Testis (tissue), 2 donors: Measurements from ENCODE around the gene JPT1.

Experiments
- CTCF ChIP-seq, 3 experiments: fragments of 450-650 bp in 2 of 3; fragments of 200-600 bp in 1 of 3; sonication (generic) in 1 of 3; IDR thresholded peaks; one replicate each; pipeline ENCODE4 v1.5.1; 2016 to 2019; ENCODE audit warnings: antibody characterized with exemption in 3 of 3, mild to moderate bottlenecking in 2 of 3, moderate library complexity in 1 of 3
- POLR2A ChIP-seq: fragments of 450-650 bp; IDR thresholded peaks from one replicate; pipeline ENCODE4 v1.6.1; 2017; ENCODE audit warnings: antibody characterized with exemption, mild to moderate bottlenecking, moderate library complexity

GRCh38 chr17:75138519-75138918 is 15.8 kb downstream of the JPT1 start:
- no peak for TF ChIP-seq CTCF (IDR thresholded peaks at IDR 0.05)
- TF ChIP-seq POLR2A: no peak
